ENCODE data around the gene MTPN. TPM values are rescaled to one million over a fixed set of nuclear protein-coding genes. Genes with fewer than 3 reads are reported as not detected.

Gene MTPN
- total and polyA plus RNA-seq, 10 of the 15 experiments (the other 5 are each of a cell fraction or from before 2014, with no cell fraction given), result 38.7 to 146 (median 85.4) TPM

- 3% methylated on average over 2 of the region's 2 CpGs for WGBS (ENCODE audit: insufficient coverage, insufficient replicate concordance, low lambda C conversion rate, missing lambda C conversion rate)
- FAIRE-seq (no peak), ATAC-seq (peak; percentile 14; the same call in 2 of the 3 replicates), DNase-seq (ENCODE audit: low read depth, low spot score) (no peak)
- SMC1A ChIA-PET (ENCODE audit: uncharacterized antibody, unreplicated experiment), result interaction anchor here (0.7 to 2.4 kb wide), 12 partner anchors 9 to 300 kb away, joined by 3 to 11 read pairs (median 4); partner anchors contain the start of gene MTPN
- Histone ChIP-seq H3K79me2 (ENCODE audit: control insufficient read depth, insufficient read depth, low read length) (peaks cover 94% of the 10 kb centered on the region), H3K9me3 (replicated peaks; ENCODE audit: control insufficient read depth, insufficient read depth, low read length) (no peaks in the 10 kb centered on the region; the same call in 2 of the 3 replicates), H3K9ac (ENCODE audit: control insufficient read depth, insufficient read depth, low read length) (no peak overlapping the region), H3K36me3 (ENCODE audit: control insufficient read depth in 2 of 2, insufficient read depth in 2 of 2, low read length in 1 of 2) (peaks cover 0 to 12% of the 10 kb centered on the region in 2 experiments; a peak in 1 of 4 replicates), H3K4me1 (ENCODE audit: control insufficient read depth, insufficient read depth, low read length) (peaks cover 7% of the 10 kb centered on the region; the same call in 1 of the 2 replicates), H3K27me3 (replicated peaks in 1 of 2; ENCODE audit: control insufficient read depth in 2 of 2, insufficient read depth in 2 of 2, low read length in 1 of 2) (no peaks in the 10 kb centered on the region), H3K27ac (ENCODE audit: control insufficient read depth, insufficient read depth) (peak overlapping the region; percentile 53), H3K4me2 (ENCODE audit: control insufficient read depth, insufficient read depth) (peak overlapping the region; percentile 79), H2AFZ (ENCODE audit: control insufficient read depth, low read depth, low read length) (no peak overlapping the region; the same call in 1 of the 2 replicates), H3K4me3 (no peak overlapping the region; the same call in 1 of the 2 replicates), H4K20me1 (ENCODE audit: control insufficient read depth, insufficient read depth) (no peaks in the 10 kb centered on the region)
- RAD21 ChIA-PET (ENCODE audit: unreplicated experiment), result interaction anchor here (0.9 to 3.6 kb wide), 4 partner anchors 11 to 35 kb away, joined by 4 to 27 read pairs (median 4); no protein-coding TSS in a partner anchor
- intact Hi-C loops (cut with micrococcal nuclease; ENCODE audit: unreplicated experiment) (no loop called here), in situ Hi-C loops (cut with MboI) (loop anchor here (25.0 kb wide), 1 partner anchor 977 kb away; the partner anchor contains the start of gene AGBL3)
- BruUV-seq (replicated peaks), result no TSS peak
- CTCF ChIA-PET, result interaction anchor here (0.8 to 1.8 kb wide), 5 partner anchors 9 to 291 kb away, joined by 3 to 7 read pairs (median 3); no protein-coding TSS in a partner anchor
- POLR2A ChIA-PET, result no interaction called here
- TF ChIP-seq TCF3 (IDR thresholded peaks at IDR 0.05; ENCODE audit: borderline replicate concordance, insufficient read depth, low read depth, low read length), result no peak
- TF ChIP-seq, protein P1, sequence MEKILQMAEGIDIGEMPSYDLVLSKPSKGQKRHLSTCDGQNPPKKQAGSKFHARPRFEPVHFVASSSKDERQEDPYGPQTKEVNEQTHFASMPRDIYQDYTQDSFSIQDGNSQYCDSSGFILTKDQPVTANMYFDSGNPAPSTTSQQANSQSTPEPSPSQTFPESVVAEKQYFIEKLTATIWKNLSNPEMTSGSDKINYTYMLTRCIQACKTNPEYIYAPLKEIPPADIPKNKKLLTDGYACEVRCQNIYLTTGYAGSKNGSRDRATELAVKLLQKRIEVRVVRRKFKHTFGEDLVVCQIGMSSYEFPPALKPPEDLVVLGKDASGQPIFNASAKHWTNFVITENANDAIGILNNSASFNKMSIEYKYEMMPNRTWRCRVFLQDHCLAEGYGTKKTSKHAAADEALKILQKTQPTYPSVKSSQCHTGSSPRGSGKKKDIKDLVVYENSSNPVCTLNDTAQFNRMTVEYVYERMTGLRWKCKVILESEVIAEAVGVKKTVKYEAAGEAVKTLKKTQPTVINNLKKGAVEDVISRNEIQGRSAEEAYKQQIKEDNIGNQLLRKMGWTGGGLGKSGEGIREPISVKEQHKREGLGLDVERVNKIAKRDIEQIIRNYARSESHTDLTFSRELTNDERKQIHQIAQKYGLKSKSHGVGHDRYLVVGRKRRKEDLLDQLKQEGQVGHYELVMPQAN (conservative IDR thresholded peaks at IDR 0.05), result no peak
- no peak for TF ChIP-seq IRF4 (IDR thresholded peaks at IDR 0.05; ENCODE audit: low read depth, low read length)
- TF ChIP-seq, protein P2, sequence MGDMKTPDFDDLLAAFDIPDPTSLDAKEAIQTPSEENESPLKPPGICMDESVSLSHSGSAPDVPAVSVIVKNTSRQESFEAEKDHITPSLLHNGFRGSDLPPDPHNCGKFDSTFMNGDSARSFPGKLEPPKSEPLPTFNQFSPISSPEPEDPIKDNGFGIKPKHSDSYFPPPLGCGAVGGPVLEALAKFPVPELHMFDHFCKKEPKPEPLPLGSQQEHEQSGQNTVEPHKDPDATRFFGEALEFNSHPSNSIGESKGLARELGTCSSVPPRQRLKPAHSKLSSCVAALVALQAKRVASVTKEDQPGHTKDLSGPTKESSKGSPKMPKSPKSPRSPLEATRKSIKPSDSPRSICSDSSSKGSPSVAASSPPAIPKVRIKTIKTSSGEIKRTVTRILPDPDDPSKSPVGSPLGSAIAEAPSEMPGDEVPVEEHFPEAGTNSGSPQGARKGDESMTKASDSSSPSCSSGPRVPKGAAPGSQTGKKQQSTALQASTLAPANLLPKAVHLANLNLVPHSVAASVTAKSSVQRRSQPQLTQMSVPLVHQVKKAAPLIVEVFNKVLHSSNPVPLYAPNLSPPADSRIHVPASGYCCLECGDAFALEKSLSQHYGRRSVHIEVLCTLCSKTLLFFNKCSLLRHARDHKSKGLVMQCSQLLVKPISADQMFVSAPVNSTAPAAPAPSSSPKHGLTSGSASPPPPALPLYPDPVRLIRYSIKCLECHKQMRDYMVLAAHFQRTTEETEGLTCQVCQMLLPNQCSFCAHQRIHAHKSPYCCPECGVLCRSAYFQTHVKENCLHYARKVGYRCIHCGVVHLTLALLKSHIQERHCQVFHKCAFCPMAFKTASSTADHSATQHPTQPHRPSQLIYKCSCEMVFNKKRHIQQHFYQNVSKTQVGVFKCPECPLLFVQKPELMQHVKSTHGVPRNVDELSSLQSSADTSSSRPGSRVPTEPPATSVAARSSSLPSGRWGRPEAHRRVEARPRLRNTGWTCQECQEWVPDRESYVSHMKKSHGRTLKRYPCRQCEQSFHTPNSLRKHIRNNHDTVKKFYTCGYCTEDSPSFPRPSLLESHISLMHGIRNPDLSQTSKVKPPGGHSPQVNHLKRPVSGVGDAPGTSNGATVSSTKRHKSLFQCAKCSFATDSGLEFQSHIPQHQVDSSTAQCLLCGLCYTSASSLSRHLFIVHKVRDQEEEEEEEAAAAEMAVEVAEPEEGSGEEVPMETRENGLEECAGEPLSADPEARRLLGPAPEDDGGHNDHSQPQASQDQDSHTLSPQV (IDR thresholded peaks at IDR 0.05), result no peak
- TF ChIP-seq, protein P3, sequence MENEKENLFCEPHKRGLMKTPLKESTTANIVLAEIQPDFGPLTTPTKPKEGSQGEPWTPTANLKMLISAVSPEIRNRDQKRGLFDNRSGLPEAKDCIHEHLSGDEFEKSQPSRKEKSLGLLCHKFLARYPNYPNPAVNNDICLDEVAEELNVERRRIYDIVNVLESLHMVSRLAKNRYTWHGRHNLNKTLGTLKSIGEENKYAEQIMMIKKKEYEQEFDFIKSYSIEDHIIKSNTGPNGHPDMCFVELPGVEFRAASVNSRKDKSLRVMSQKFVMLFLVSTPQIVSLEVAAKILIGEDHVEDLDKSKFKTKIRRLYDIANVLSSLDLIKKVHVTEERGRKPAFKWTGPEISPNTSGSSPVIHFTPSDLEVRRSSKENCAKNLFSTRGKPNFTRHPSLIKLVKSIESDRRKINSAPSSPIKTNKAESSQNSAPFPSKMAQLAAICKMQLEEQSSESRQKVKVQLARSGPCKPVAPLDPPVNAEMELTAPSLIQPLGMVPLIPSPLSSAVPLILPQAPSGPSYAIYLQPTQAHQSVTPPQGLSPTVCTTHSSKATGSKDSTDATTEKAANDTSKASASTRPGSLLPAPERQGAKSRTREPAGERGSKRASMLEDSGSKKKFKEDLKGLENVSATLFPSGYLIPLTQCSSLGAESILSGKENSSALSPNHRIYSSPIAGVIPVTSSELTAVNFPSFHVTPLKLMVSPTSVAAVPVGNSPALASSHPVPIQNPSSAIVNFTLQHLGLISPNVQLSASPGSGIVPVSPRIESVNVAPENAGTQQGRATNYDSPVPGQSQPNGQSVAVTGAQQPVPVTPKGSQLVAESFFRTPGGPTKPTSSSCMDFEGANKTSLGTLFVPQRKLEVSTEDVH (IDR thresholded peaks at IDR 0.05; ENCODE audit: low read depth, partially characterized antibody), result no peak
- TF ChIP-seq KDM1A (IDR thresholded peaks at IDR 0.05; ENCODE audit: borderline replicate concordance), result no peak
- no peak for TF ChIP-seq CHD2 (IDR thresholded peaks at IDR 0.05; ENCODE audit: borderline replicate concordance, low read depth, low read length)
- TF ChIP-seq HSF1 (IDR thresholded peaks at IDR 0.05; ENCODE audit: low read depth, low read length), result no peak
- no peak for TF ChIP-seq LARP7 (IDR thresholded peaks at IDR 0.05)
These were observed 12.9 kb downstream of the MTPN start for GRCh38 chr7:135964274-135964673.

Measured in GM12878 (cell line).